Stimulated activated CD8-positive, alpha-beta memory T cell treated with anti-CD3 and anti-CD28 coated beads, Interleukin-7, amount 100 ng/mL, for 1 hour (primary cell): ENCODE measurements around the gene SOCS7.
"Not testable (repeated sequence)": the region's sequence is repeated elsewhere in the genome, so short reads cannot be mapped to it uniquely, and the experiment has no call there.

Source experiments
- DNase-seq, 2 donors: peaks; one replicate each; pipeline ENCODE4 v3.0.0-alpha.2; 2020; ENCODE audit warnings: low read depth in 2 of 2

Gene SOCS7

GRCh38 chr17:38421171-38421841 lies 69.7 kb downstream of the SOCS7 start:
- no peak for DNase-seq

GRCh38 chr17:38421871-38422827 lies 70.5 kb downstream of the SOCS7 start:
- DNase-seq, result no peak

GRCh38 chr17:38424297-38424972 lies 72.8 kb downstream of the SOCS7 start:
- no peak for DNase-seq

- DNase-seq, result no peak
These were observed 73.4 kb downstream of the SOCS7 start for GRCh38 chr17:38425031-38425430.

- no peak for DNase-seq
These were observed 74.1 kb downstream of the SOCS7 start for GRCh38 chr17:38425744-38426143.

GRCh38 chr17:38426441-38426840 lies 74.8 kb downstream of the SOCS7 start:
- no peak for DNase-seq

- DNase-seq, result no peak
These were observed 75.7 kb downstream of the SOCS7 start for GRCh38 chr17:38427160-38427949.

GRCh38 chr17:38428112-38428642 lies 76.5 kb downstream of the SOCS7 start, which contains the start of gene ARHGAP23:
Gene ARHGAP23 (plus strand): TSS chr17:38428464. CDS start chr17:38428486, 22 bp downstream.
- DNase-seq, result no peak

- DNase-seq, result no peak
These were observed 77.2 kb downstream of the SOCS7 start for GRCh38 chr17:38428643-38429371.

- no peak for DNase-seq
These were observed 77.9 kb downstream of the SOCS7 start for GRCh38 chr17:38429476-38430100.

- no peak for DNase-seq
These were observed 78.7 kb downstream of the SOCS7 start for GRCh38 chr17:38430316-38430715.

GRCh38 chr17:38430822-38431221 lies 79.2 kb downstream of the SOCS7 start:
- DNase-seq, result no peak

- no peak for DNase-seq
These were observed 79.9 kb downstream of the SOCS7 start for GRCh38 chr17:38431346-38432145.

- no peak for DNase-seq
These were observed 82.6 kb downstream of the SOCS7 start for GRCh38 chr17:38434178-38434665.

- DNase-seq, result no peak
These were observed 84.2 kb downstream of the SOCS7 start for GRCh38 chr17:38435795-38436194.

GRCh38 chr17:38436386-38436785 lies 84.7 kb downstream of the SOCS7 start:
- DNase-seq, result no peak

GRCh38 chr17:38437313-38437712 lies 85.7 kb downstream of the SOCS7 start:
- not testable (repeated sequence) for DNase-seq

GRCh38 chr17:38439436-38439835 lies 87.8 kb downstream of the SOCS7 start:
- no peak for DNase-seq
